Measurements from ENCODE around the gene PTPN7.

The PTPN7 gene

GRCh38 chr1:202105571-202106339 is 54.6 kb downstream of the PTPN7 start:
- no peak for DNase-seq

GRCh38 chr1:202104073-202104472 is 56.3 kb downstream of the PTPN7 start:
- no peak for DNase-seq

- no peak for DNase-seq
Observed at GRCh38 chr1:202101184-202101583, 59.2 kb downstream of the PTPN7 start.

Measured in T-helper 2 cell (primary cell).